ENCODE results near the gene TXK. TPM values are rescaled to one million over a fixed set of nuclear protein-coding genes. Genes with fewer than 3 reads are reported as not detected.

Gene TXK
- total RNA-seq, 1 experiment from 2014 or later: 0.39 TPM

GRCh38 chr4:48032721-48033120, 101.3 kb downstream of the TXK start:
- peaks cover 33 to 42% of the 10 kb centered on the region in 2 experiments for H3K4me1 Mint-ChIP-seq
- H3K4me2 ChIP-seq (ENCODE audit: insufficient read depth, insufficient read length, low read length): no peak overlapping the region
- H2AFZ ChIP-seq (ENCODE audit: low read length): no peak overlapping the region
- no peak overlapping the region for H3K56ac ChIP-seq (ENCODE audit: insufficient read length, low read depth, low read length)
- no peak overlapping the region for H4K5ac ChIP-seq (ENCODE audit: insufficient read length, low read depth, low read length)
- no peaks in the 10 kb centered on the region for H3K79me2 ChIP-seq (ENCODE audit: insufficient read depth, low read length)
- no peak overlapping the region for H3K9ac ChIP-seq (ENCODE audit: extremely low read depth, insufficient read length, low read length)
- no peak overlapping the region for H2AK5ac ChIP-seq (ENCODE audit: insufficient read length, low read length)
- H3K14ac ChIP-seq (ENCODE audit: insufficient read depth, low read length): no peak overlapping the region
- H3K23me2 ChIP-seq (ENCODE audit: insufficient read length, low read depth, low read length, poor library complexity, severe bottlenecking): no peaks in the 10 kb centered on the region
- peaks cover 0 to 2% of the 10 kb centered on the region in 2 experiments; a peak in 2 of 5 replicates for H3K9me3 Mint-ChIP-seq
- no peak overlapping the region for H3T11ph ChIP-seq (ENCODE audit: low read length)
- no peak overlapping the region for H3K27ac ChIP-seq (ENCODE audit: insufficient read length, low read depth, low read length)
- H3K27me3 ChIP-seq (ENCODE audit: insufficient read depth, low read length): no peaks in the 10 kb centered on the region
- peaks cover 7 to 37% (median 28%) of the 10 kb centered on the region in 3 experiments for H3K36me3 Mint-ChIP-seq (ENCODE audit: insufficient read depth in 1 of 3, low read depth in 3 of 3)
- no peak overlapping the region for H2BK5ac ChIP-seq (ENCODE audit: insufficient read length, low read length)
- no peak overlapping the region for H3K27ac Mint-ChIP-seq
- H2BK20ac ChIP-seq (ENCODE audit: low read depth, low read length, poor library complexity, severe bottlenecking): no peak overlapping the region
- no peak overlapping the region for H3K23ac ChIP-seq (ENCODE audit: insufficient read length, low read depth, low read length)
- H4K8ac ChIP-seq (replicated peaks; ENCODE audit: insufficient read length, low read depth, low read length): no peak overlapping the region
- H3K4me1 ChIP-seq (ENCODE audit: insufficient read depth, low read length): peaks cover 4% of the 10 kb centered on the region; the same call in 1 of the 2 replicates
- H2BK120ac ChIP-seq (ENCODE audit: low read depth, low read length, poor library complexity, severe bottlenecking): no peak overlapping the region
- H2BK15ac ChIP-seq (ENCODE audit: low read depth, low read length): no peak overlapping the region
- TF ChIP-seq, protein P1, sequence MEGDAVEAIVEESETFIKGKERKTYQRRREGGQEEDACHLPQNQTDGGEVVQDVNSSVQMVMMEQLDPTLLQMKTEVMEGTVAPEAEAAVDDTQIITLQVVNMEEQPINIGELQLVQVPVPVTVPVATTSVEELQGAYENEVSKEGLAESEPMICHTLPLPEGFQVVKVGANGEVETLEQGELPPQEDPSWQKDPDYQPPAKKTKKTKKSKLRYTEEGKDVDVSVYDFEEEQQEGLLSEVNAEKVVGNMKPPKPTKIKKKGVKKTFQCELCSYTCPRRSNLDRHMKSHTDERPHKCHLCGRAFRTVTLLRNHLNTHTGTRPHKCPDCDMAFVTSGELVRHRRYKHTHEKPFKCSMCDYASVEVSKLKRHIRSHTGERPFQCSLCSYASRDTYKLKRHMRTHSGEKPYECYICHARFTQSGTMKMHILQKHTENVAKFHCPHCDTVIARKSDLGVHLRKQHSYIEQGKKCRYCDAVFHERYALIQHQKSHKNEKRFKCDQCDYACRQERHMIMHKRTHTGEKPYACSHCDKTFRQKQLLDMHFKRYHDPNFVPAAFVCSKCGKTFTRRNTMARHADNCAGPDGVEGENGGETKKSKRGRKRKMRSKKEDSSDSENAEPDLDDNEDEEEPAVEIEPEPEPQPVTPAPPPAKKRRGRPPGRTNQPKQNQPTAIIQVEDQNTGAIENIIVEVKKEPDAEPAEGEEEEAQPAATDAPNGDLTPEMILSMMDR (conservative IDR thresholded peaks at IDR 0.05): no peak
- no peak overlapping the region for H3K4me3 Mint-ChIP-seq
- H4K91ac ChIP-seq (ENCODE audit: insufficient read length, low read depth, low read length): no peak overlapping the region
- H3K27me3 Mint-ChIP-seq (ENCODE audit: low read depth): no peaks in the 10 kb centered on the region
- H3K18ac ChIP-seq (ENCODE audit: insufficient read length, low read depth, low read length): no peak overlapping the region
- no peaks in the 10 kb centered on the region for H3K79me1 ChIP-seq (ENCODE audit: insufficient read depth, low read depth, low read length, poor library complexity, severe bottlenecking)
- no peak overlapping the region for H2BK12ac ChIP-seq (ENCODE audit: insufficient read length, low read depth, low read length)
- no peak for DNase-seq
- no peaks in the 10 kb centered on the region for H4K20me1 ChIP-seq (ENCODE audit: control insufficient read depth, insufficient read depth, insufficient read length)
- no peaks in the 10 kb centered on the region for H3K9me3 ChIP-seq (ENCODE audit: control insufficient read depth, low read depth, low read length)
- no peak overlapping the region for H3K4ac ChIP-seq (ENCODE audit: low read depth, low read length)

All from H9 (cell line).